ENCODE data around the gene MRM2. TPM values are rescaled to one million over a fixed set of nuclear protein-coding genes. Genes with fewer than 3 reads are reported as not detected.
A peak's percentile ranks its signal among the peaks of the same experiment; 100 is the strongest.

Gene MRM2
- total RNA-seq, 1 experiment from 2014 or later = 51.7 TPM

DNA sequence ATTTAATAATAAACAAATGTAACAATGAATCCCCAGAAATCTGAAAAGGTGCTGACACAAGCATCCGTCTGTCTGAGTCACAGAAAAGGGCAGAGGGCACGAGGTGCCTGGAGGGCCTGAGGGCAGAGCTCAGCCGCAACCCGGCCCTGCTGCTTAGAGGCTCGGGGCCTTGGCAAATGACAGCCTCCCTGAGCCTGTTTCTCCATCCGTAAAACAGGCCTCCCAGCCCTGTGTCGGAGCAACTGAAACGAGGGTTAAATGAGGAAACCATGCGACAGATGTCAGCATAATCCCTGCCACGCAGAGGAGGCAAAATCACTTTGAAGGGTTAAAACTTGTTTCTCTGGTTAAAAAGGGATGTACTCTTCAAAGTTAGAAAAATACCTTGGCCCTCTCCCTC, 24.9 kb upstream of the MRM2 start:
- peak; percentile 83 for DNase-seq (ENCODE audit: low read depth)

DNA sequence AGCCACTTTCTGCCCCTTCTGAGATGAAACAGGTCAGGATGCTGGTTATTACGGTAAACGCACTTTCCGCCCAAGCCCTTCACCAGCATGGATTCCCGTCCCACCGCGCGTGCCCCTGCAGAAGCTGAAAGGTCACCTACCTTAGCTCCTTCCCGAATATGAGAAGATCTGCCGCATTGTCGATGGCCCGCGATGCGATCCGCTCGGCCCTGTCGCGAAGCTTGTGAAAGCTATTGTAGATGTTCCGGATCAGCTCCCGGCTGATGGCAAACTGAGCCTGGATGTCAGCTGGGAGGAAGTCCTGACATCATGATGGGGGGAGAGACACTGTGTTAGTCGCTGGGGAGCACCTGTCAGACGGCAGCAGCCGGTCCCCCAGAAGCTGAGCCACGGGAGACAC, 22.2 kb upstream of the MRM2 start:
- no peak for DNase-seq (ENCODE audit: low read depth)

DNA sequence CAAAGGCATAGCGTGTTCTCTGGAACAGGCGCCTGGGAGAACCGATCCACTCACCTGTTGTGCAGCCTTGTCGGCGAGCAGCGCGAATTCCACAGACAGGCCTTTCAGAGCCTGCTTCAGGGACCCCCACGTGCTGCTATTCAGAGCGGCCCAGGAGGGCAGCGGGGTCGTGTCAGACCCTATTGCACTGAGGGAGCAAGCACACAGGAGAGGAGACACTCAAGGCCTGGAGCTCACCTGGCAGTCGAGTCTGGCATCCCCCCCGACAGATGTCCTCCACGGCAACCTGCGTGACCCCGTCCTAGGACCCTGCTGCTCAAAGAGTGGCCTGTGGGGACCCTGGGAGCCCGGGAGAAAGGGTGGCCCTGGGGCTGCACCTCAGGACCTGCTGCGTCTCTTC, 21.2 kb upstream of the MRM2 start:
- no peak for DNase-seq (ENCODE audit: low read depth)

DNA sequence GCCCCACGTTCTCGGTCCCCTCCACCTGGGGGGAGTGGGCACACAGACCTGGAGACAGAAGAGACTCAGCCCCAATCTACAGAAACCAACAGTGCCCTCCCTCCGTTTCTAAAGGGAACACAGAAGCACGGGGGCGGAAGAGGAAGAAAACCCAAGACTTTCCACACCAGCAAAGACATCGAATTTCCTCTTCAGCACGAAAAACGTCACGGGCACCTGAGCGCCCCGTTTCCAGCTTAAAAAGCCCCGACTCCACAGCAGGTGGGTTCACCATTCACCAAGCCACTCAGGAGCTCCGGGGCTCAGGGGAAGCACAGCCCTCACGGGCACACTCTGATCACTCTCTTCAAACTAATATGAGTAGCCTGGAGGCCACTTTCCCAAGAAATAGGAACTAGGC, 19.6 kb upstream of the MRM2 start:
- DNase-seq (ENCODE audit: low read depth) = no peak

DNA sequence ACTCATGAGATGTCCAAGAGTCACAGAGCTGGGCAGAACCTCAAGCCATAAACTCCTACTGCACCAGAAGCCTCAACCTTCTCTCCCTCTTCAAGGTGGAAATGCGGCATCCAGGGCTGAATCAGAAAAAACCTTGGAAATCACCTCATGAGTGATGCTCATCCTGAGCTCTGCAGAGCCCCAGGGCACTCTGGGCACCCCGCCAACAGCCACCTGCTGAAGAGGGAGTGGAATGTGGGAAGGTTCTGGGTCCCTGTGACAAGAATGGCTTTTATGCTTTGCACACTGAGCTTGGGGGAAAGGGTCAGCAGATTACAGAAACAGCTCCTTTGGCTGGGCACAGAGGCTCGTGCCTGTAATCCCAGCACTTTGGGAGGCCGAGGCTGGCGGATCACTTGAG, 18.8 kb upstream of the MRM2 start:
- DNase-seq (ENCODE audit: low read depth) = peak; percentile 76

DNA sequence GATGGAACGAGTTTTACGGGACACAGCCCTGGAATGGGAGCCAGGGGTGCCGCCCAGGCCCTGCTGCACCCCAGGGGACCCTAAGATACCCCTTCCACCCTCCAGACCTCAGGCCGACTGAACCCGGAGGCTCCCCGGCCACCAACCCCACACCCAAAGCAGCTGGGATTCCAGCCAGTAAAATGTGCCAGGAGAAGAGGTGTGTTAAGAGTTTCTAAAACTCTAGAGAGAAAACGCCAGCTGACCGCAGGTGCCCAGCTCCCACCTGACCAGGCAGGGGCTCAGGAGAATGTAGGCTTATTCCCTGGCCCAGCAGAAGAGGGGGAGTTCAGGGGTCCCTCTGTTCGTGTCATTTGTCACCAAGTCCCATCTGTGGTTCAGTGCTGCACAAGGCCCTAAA, 17.5 kb upstream of the MRM2 start:
- DNase-seq (ENCODE audit: low read depth) = no peak

DNA sequence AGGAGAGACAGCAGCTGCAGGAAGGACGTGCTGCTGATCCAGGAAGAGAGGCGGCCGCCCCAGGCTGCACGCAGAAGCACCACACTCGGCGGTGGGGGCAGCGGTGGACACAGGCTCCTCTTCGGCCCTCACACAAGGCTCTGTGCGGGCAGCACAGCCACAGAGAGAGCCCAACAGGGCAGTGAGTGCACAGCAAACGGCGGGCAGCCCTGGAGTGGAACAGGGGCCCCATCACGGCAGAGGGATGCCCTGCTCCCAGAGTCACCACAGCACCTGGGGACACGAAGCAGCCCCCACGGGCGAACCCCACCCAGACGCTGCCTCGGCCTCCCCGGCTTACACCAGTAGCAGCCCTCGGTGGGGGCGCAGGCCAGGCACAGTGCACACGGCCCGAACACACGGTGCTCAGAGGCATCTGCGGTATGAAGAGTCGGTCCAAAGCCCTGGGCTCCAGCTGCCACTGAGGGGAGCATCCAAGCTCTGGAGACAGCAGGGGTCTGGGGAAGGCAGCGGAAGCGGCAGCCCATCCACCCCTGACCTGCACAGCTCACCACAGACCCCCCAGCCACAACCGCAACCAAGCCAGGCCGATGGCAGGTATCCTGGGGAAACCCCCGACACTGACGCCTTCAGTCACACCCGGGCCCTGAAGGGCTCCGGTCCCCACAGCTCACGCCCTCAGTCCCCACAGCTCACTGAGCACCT, 16.8 kb upstream of the MRM2 start:
- no peak for DNase-seq (ENCODE audit: low read depth)

DNA sequence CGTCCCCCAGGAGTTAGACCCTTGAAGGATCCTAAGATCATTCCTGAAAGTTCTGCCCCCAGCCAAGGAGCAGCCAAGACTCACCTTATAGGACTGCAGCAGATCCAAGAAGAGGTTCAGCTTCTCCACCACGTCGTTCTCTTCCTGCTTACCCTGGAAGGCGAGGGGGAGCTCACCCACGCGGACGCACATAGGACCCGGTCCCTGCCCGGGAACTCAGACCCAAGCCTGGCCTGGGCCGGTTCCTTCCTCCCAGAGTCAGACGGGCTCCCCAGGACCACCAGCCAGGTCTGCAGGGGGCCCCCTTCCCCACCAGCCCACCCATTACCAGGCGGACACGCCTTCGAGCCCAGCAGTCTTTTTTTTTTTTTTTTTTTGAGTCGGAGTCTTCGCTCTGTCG, 15.6 kb upstream of the MRM2 start:
- DNase-seq (ENCODE audit: low read depth) = no peak

DNA sequence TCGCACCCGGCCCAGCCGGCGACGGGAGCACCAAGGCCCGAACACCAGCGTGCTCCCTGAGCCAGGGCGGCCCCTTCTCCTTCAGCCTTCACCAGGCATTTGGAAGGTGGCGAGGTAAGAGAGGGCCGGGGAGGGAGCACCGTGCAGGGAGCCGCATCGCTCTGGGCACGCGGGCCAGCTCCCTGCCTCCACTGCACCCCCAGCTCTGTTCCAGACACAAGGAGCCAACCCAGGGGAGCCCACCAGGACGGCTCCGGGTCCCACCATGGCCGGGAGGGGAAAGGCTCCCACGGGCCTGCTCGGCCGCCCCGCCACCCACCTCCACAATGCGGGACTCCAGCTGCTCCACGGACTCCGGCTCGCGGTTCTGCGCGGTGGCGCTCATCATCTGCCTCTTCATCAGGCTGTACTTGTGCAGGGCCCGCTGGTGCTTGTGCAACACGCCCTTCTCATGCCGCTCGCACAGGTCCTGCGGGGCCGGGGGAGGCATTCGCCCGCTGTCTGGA, 15.1 kb upstream of the MRM2 start:
- no peak for DNase-seq (ENCODE audit: low read depth)

DNA sequence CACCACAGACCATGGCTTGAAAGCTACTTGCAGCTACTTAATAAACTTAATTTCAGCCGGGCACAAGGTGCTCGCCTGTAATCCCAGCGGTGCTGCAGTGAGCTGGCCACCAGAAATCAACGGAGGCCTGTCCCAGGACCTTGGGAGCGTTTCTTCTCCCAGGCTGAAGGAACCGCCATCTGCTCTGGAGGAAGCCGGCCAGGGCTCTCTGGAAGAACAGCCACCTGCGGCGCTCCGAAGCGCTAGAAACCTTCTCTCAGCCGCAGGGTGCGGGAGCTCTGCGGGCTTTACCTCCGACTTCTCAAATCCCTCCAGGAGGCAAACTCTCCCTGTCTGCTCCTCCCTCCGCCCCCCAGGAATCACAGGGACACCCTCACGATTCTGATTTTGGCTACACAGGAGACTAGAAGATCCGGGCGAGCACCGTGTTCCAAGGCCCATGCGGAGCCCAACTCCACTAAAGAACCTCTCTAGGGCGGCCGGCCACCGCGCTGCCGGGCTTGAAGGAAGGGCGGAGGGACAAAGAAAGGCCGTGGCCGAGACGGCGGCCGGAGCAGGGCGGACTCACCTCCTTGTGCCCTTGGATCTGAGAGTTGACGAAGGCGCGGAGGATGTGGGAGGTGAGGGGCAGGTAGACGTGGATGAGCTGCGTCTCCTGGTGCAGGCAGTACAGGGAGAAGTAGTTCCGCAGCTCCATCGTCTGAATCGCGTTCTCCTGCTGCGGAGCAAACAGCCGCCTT, 14.5 kb upstream of the MRM2 start:
- DNase-seq (ENCODE audit: low read depth) = no peak

DNA sequence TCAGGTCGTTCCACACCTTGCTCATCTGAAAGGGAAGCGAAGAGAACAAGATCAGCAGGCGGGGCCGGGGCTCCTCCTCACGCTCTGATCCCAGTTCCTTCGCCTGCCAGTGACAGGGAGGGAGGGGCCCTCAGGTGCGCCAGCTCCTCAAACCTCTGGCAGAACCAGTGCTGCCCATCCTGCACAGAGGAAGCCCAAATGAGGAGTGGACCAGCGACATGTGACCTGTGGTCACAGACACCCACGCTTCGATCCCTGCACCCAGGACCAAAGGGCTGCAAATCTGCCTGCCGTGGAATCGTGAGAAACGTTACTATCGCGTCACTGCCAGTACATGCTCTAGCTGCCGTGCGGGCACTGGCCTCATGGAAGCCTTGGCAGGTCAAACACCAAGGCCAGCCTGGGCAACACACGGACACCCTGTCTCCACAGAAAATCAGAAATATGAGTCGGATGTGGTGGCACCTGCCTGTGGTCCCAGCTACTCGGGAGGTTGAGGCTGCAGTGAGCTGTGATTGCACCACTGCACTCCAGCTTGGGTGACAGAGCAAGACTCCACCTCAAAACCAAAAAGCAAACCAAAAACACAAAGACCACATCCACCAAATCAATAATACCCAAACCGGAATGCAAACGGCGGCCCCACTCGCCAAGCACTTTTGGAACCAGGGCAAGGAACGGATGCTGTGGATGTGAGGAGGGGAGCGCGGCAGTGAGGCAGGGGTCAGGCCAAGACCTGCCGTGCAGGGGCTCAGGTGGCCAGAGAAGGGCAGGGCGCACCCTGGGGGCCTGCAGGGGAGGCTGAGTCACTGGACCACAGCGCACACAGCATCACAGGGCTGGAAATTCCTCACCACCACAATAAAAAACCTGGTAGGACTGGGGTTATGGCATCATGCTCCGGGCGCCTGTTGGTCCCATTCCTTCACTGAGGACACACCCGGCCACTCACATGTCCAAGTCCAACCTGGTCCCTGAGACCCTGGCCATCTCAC, 13.4 kb upstream of the MRM2 start:
- peak; percentile 81 for DNase-seq (ENCODE audit: low read depth)

DNA sequence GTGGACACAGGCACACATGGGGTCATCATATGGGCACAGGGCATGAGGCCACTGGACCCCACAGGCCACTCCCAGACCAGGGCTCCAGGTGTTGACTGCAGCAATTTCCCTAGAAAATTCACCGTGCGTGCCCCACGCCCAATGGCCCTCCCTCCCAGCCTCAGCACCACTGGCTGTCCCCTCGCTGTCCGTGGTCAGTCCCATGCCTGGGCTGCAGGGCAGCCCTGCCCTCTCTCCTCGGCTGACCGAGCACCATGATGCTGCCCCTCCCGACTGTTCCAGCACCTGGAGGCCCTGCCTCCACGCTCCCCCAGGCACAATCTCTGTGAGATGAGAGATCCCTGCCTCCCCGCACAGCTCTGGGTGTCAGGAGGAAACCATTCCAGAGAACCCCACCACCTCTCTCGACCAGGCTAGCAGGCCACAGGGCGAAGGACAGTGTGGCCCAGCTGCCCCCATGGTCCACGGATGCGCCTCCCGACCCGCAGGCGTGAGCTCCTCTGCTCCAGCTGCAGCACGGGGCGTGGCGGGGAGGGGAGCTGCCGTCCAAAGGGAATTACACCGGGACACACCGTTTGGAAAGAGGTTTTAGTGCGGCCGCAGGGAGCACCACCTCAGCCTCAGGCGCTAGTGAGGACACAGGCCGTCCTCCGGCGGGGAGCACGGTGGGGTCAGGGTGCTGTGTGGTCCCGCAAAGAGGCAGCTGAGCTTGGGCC, 12.6 kb upstream of the MRM2 start:
- DNase-seq (ENCODE audit: low read depth) = no peak

DNA sequence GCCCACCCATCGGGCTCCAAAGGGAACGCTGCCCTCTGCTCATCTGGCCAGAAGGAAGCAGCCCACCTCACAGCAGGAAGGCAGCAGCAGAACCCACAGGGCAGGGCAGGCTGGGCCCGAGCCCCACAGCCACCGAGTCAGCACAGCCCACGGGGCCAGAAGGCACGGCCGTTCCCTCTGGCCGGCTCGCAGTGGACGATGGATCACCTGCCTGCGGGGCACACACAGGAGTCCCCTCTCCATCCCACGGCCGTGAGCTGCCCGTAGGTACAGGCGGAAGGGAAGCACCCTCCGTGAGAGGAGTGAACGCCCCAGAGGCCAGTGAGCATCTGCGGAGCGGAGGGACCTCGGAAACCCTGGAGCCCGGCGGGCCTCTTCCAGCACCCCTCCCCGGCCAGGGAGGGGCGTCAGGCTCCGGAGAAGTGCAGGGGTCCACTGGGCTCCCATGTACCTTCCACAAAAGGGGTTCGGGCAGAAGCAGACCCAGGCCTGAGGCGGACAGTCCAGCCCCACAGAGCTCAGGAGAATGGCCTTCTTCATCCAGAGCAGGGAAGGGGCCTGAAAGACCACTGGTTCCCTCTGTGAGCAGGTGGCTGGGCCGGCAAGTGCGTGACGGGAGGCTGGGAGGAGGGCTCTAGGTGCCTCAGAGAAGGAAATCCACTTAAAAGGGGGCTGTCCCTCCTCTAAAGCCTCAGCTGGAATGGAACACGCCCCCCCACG, 11.7 kb upstream of the MRM2 start:
- no peak for DNase-seq (ENCODE audit: low read depth)

DNA sequence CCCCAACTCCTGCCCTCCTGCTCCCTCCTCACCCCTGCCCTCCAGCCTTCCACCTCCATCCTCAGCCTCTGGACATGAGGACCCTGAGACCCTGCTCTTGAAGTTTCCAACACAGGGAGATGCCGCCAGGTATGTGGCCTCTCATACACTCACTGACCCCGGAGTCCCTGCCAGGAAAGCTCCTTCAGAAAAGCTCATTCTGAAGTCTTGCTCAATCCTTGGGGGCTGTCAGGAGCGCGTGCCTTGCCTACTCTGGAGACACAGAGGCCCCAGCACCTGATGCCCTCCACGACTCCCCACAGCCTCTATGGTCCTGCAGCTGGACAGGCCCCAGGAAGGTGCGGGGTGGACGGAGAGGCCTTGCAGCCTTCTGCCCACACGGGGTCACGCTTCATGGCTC, 11.0 kb upstream of the MRM2 start:
- DNase-seq (ENCODE audit: low read depth) = no peak

DNA sequence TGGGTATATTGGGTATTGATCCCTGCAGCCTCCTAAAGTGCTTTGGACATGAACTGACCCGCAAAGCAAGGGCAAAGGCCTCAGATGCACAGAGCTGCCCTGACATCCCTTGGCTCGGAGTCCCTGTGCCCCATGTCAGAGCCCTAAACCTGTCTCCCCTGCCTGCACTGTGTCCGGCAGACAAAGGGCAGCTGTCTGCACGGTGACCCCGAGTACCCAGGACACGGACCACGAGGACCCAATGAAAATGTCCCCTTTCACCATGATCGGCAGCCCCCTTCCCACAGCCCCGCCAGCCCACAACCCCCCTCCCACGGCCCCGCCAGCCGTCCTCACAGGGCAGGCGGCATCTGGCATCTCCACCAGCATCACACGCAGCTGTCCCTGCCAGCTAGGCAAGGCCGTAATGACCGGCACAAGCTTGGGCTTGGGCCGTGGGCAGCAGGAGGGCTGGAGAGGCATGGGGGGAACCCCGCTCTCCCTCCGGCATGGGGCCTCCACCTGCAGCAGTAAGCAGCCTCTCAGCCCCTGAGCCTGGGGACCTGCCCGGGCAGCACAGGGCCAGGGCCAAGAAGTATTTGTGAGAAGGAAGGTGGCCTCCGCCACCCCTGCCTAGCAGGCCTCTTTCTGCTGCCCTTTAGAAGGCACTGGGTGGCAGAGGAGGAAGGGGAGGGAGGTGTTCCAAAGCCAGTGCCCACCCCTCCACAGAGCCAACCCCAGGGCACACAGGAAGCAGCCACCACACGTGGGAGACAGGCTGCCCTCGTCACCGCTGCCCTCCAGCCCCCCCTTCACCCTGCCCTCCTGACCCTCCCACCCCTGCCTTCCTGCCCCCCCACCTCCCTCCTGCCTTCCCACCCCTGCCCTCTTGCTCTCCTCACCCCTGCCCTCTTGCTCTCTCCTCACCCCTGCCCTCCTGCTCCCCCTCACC, 10.1 kb upstream of the MRM2 start:
- DNase-seq (ENCODE audit: low read depth) = no peak

DNA sequence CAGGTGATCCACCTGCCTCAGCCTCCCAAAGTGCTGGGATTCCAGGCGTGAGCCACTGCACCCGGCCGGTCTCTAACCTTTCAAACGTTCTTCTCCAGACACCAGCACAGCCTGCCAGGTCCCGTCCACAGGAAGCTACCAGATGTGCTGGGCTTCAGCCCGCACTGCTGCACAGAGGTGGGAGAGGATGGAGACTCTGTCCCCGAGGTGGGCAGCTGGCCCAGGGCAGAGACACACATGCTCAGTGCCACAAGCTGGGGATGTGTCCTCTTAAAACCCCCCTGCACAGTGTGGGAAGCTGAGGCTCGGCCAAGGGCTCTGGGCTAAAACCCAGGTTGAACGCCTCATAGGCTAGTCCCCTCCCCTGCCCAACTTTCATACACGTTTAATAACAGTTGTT, 9.4 kb upstream of the MRM2 start:
- DNase-seq (ENCODE audit: low read depth) = no peak

DNA sequence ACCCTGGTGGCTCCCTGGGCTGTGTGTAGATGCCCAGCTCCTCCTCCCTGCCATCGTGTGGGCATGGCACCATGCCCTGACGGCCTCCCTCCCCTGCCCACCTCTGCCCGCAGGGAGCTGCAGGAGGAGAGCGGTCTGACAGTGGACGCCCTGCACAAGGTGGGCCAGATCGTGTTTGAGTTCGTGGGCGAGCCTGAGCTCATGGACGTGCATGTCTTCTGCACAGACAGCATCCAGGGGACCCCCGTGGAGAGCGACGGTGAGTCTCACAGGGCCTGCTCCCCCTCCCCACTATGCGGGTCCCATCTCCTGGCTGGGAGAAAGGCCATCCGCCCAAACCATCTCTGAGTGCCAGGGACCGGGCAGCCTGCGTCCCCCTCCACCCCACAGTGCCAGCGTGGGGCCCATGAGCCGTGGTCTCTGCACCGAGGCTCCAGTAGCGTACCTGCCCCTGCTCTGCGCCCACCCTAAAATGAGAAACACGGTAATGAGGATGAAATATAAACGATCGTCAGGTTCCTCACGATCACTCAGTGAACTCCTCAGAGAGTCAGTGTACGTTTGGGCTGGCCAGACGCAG, 7.8 kb upstream of the MRM2 start:
- no peak for DNase-seq (ENCODE audit: low read depth)

DNA sequence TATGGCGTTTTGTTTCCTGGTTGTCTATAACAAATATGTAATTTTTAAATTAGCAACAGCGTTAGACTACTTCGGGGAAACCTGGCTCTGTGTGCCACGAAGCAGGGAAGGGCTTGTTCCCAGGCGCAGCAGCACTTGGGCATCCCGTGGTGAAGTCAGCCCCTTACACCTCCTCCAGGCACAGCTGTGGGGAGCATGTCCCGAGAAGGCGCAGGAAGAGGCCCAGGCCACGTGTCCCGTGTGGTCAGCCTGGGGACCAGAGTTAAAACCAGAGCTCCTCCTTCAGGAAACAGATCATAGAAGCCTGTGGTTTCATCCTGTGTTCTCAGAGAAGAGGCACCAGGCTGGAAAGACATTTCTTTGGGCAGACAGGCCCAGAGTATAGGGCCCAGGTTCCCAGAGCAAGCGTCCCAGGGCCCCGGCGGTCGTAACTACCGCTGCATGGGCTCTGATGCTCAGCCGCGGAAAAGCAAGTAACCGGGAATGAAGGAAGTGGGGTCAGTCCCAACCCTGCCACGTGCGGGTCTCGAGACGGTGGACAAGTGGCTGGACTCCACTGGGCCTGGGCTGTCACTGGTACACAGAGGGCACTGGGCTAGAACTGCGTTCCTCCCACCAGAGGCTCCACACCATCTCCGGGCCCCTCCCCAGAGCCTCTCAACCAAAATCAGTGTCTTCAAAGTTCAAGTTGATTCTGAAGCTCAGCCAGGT, 7.1 kb upstream of the MRM2 start:
- DNase-seq (ENCODE audit: low read depth) = peak; percentile 97

Data from Daoy (cell line).